ENCODE measurements around the gene SUSD4.

Gene SUSD4

GRCh38 chr1:223227486-223228196 lies 136.3 kb downstream of the SUSD4 start:
- DNase-seq: no peak

- no peak for DNase-seq
Measured at GRCh38 chr1:223227031-223227430, 136.9 kb downstream of the SUSD4 start.

DNA sequence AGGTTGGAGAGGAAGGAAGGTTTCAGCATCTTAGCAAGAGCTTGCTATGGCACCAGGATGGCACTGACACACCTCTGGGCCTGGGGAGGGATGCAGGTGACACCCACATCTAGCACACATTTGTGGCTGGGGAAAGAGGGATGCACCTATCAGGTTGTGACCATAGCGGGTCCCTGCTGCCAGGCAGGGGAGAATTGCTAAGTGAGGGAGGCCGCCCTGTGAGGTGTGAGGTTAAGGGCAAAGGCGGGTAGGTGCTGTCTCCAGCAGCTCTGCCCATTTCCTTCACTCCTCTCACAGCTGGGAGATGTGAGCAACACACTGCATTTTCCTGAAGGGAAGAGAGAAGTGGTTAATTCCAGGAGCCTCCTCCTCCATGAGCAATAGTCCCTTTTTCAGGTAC lies 137.7 kb downstream of the SUSD4 start:
- no peak for DNase-seq

DNA sequence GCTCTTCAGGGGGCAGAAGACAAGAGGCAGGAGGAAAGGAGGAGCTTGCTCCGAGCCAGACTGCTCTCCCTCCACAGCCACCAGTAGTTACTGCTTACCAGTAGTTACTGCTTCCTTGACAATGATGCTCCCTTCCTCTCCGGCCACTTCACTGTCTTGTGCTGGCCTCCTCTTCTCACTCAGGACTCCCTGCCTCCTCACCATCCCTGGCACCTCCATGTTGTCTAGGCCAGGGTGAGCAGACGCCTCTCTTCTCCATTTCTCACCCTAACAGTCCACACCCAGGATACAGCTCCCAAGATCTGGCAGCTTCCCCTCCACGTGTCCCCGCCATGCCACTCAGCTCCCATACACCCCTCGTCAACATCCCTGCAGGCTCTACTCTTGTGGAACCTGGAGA lies 138.5 kb downstream of the SUSD4 start:
- DNase-seq: no peak

- no peak for DNase-seq
Measured at GRCh38 chr1:223225061-223225460, 138.9 kb downstream of the SUSD4 start.

- DNase-seq: no peak
Measured at GRCh38 chr1:223224465-223224864, 139.5 kb downstream of the SUSD4 start.

- no peak for DNase-seq
Measured at GRCh38 chr1:223223091-223223995, 140.6 kb downstream of the SUSD4 start.

- no peak for DNase-seq
Measured at GRCh38 chr1:223222377-223222776, 141.6 kb downstream of the SUSD4 start.

GRCh38 chr1:223221686-223222085 lies 142.3 kb downstream of the SUSD4 start:
- no peak for DNase-seq

- no peak for DNase-seq
Measured at GRCh38 chr1:223219846-223220610, 143.9 kb downstream of the SUSD4 start.

- DNase-seq: no peak
Measured at GRCh38 chr1:223219318-223219635, 144.7 kb downstream of the SUSD4 start.

- DNase-seq: no peak
Measured at GRCh38 chr1:223217781-223218180, 146.2 kb downstream of the SUSD4 start.

DNA sequence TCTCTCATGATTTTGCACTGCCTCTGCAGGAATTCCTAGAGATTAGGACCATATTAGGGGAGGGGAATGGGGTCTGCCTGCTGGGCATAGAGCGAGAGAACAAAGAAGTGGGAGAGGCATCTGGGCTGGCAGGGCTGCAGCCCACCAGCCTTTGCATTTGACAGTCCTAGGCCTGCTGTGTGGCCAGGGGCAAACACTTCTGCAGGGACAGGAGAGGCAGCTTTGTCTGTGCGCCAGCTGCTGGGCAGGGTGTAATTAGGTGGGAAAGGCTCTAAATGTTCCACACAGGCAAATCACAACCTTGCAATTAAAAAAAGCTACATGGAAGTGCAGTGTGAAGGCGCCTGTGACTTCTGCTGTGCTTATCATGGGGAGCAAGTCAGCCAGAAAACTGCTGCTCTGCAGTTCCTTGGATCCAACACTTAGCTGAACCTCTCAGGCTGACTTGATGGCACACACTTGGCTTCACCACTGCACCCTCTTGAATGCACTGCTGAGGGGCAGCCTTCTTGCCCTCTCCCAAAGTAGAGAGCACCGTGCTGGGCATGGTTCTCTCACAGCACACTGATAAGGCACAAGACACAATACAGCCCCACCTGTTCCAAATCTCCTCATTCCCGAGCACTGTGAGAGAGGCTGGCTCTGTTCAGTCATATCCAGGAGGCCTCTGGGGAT lies 147.3 kb downstream of the SUSD4 start:
- DNase-seq: no peak

- DNase-seq: no peak
Measured at GRCh38 chr1:223216074-223216473, 147.9 kb downstream of the SUSD4 start.

DNA sequence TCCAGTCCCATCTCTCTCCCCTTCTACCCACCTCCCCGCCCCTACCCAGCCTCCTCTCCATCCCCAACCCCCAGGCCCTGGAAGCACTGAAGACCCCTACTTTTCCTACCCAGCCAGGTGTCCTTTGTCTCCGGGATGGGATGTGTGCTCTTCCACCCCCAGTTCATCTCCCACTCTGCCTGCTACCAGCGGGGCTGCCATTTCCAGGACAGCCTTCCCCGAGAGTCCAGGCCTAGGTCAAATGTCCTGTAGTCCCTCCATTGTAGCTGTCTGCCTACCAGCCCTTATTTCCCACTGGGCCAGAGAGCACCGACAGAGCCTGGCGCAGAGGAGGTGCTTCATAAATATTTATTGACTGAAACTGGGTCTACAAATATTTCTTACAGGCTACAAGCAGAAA lies 148.9 kb downstream of the SUSD4 start:
- no peak for DNase-seq

GRCh38 chr1:223214261-223214807 lies 149.6 kb downstream of the SUSD4 start:
- DNase-seq: no peak

DNA sequence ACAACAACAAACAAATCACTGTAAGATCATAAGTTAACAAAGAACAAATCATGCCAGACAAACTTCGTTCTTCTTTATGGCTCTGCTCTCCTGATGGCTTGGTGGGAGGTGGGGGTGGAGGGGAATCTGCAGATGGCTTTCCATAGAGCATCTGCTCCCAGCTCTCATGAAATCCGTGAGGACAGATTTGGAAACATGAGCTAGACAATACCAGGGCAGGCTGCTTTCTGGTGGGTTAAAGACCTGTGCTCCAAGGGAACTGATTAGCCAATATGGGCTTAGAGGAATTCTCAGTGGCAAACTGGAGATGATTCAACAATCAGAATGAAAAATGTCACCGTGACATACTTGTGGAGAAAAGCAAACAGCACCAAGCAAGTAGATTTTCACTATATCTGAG lies 151.5 kb downstream of the SUSD4 start:
- no peak for DNase-seq

- DNase-seq: no peak
Measured at GRCh38 chr1:223211323-223211985, 152.5 kb downstream of the SUSD4 start.

GRCh38 chr1:223210788-223211120 lies 153.2 kb downstream of the SUSD4 start:
- DNase-seq: no peak

GRCh38 chr1:223209992-223210787 lies 153.8 kb downstream of the SUSD4 start:
- no peak for DNase-seq

DNA sequence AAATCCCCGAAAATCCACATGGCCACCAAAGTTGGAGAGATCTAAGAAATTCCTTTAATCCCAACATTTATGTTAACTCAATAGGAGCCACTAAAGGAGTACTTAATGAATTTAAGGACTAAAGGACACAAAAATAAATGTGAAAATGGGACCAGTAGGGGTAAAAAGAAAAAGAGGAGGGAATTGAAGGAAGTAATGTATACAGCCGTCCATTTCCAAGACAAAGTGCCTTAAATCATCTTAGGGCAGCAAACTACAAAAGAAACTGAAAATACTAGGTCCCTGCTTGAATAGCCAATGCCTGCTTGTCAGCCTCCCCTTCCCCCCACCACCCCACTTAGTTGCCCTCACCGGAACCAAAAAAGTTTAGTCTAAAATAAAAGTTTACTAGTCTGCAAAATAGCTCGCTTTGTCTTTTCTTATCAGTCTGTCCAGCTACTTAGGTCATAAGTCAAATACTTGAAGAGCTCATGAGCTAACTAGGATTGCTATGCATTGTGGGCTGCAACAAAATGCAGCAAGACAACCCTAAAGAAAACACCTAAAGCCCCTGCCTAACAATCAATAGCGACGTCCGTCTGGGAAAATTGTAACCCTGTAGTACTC lies 154.6 kb downstream of the SUSD4 start:
- DNase-seq: no peak
